GM21526 (cell line): ENCODE measurements around the gene ADAMTS4.
"Not testable (repeated sequence)": the region's sequence is repeated elsewhere in the genome, so short reads cannot be mapped to it uniquely, and the experiment has no call there.

Source experiments
- ATAC-seq: cut with Tn5 transposase; IDR thresholded peaks from one replicate; pipeline ENCODE4 v1.9.1; 2021; ENCODE audit warnings: moderate library complexity; ENCODE audit not compliant: unreplicated experiment, low FRiP score

The ADAMTS4 gene

GRCh38 chr1:161198897-161199431, at the start of gene ADAMTS4:
Gene ADAMTS4, minus strand, starts transcription at chr1:161199054. Its CDS starts 427 bp downstream, at chr1:161198627.
- ATAC-seq = no peak

- no peak for ATAC-seq
These were observed 46.0 kb upstream of the ADAMTS4 start for GRCh38 chr1:161244888-161245287.

- ATAC-seq = no peak
These were observed 43.5 kb upstream of the ADAMTS4 start for GRCh38 chr1:161242313-161242712.

- no peak for ATAC-seq
These were observed 42.8 kb upstream of the ADAMTS4 start for GRCh38 chr1:161241682-161242081.

- no peak for ATAC-seq
These were observed 39.2 kb upstream of the ADAMTS4 start, which contains the start of gene NR1I3 for GRCh38 chr1:161238039-161238473. Gene NR1I3, minus strand, starts transcription at chr1:161238203. Its CDS starts 1,638 bp downstream, at chr1:161236565.

- ATAC-seq = no peak
These were observed 37.3 kb upstream of the ADAMTS4 start for GRCh38 chr1:161235957-161236775.

GRCh38 chr1:161233102-161233501, 34.2 kb upstream of the ADAMTS4 start:
- ATAC-seq = no peak

GRCh38 chr1:161230762-161231161, 31.9 kb upstream of the ADAMTS4 start:
- no peak for ATAC-seq

- ATAC-seq = no peak
These were observed 31.0 kb upstream of the ADAMTS4 start for GRCh38 chr1:161229896-161230295.

GRCh38 chr1:161228032-161228431, 29.2 kb upstream of the ADAMTS4 start:
- no peak for ATAC-seq

GRCh38 chr1:161227196-161227871, 28.5 kb upstream of the ADAMTS4 start:
- ATAC-seq = no peak

GRCh38 chr1:161226759-161227158, 27.9 kb upstream of the ADAMTS4 start:
- no peak for ATAC-seq

- ATAC-seq = no peak
These were observed 27.5 kb upstream of the ADAMTS4 start for GRCh38 chr1:161226320-161226711.

- ATAC-seq = peak; percentile 89
These were observed 26.9 kb upstream of the ADAMTS4 start, which contains the start of gene TOMM40L for GRCh38 chr1:161225534-161226319. Gene TOMM40L, plus strand, starts transcription at chr1:161226060. Its CDS starts 430 bp downstream, at chr1:161226490.

GRCh38 chr1:161225178-161225533, 26.3 kb upstream of the ADAMTS4 start:
- ATAC-seq = no peak

- ATAC-seq = not testable (repeated sequence)
These were observed 25.8 kb upstream of the ADAMTS4 start for GRCh38 chr1:161224695-161225087.

- no peak for ATAC-seq
These were observed 25.2 kb upstream of the ADAMTS4 start for GRCh38 chr1:161223805-161224694.

GRCh38 chr1:161222175-161223019, 23.5 kb upstream of the ADAMTS4 start:
- ATAC-seq = no peak

GRCh38 chr1:161220002-161220401, 21.1 kb upstream of the ADAMTS4 start:
- no peak for ATAC-seq
